ENCODE data around the gene PAK6. TPM values are rescaled to one million over a fixed set of nuclear protein-coding genes. Genes with fewer than 3 reads are reported as not detected.

PAK6 gene
- total RNA-seq, 1 donor from 2014 or later = 0.54 TPM

- DNase-seq = no peak
- no peaks in the 10 kb centered on the region for H3K4me1 Mint-ChIP-seq
- intact Hi-C loops (cut with micrococcal nuclease) = no loop called here
- no peak overlapping the region for H3K27ac Mint-ChIP-seq
- no peak overlapping the region for H3K4me3 Mint-ChIP-seq
- H3K36me3 Mint-ChIP-seq (ENCODE audit: low read depth) = peaks cover 25% of the 10 kb centered on the region
- no peaks in the 10 kb centered on the region for H3K9me3 Mint-ChIP-seq
- H3K27me3 Mint-ChIP-seq = no peaks in the 10 kb centered on the region
These were observed 53.4 kb downstream of the PAK6 start for GRCh38 chr15:40292246-40292645.

DNA sequence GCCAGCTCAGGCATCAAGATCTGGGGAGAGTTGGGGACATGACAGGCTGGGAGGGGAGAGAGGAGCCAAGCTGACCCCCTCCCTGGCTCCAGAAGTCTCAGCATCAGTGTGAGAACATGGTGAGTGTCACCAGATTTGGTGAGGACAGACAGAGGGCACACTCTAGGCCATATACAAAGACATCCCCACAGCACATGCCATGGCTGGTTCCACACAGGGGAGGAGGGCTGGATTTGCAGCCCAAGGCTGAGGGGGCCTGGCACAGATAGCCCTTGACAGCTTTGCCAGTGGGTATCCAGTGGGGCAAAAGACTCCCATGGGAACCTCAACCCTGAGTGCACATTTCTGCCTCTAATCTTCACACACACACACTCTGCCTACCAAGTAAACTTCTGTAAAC is 54.1 kb downstream of the PAK6 start:
- intact Hi-C loops (cut with micrococcal nuclease) = no loop called here

DNA sequence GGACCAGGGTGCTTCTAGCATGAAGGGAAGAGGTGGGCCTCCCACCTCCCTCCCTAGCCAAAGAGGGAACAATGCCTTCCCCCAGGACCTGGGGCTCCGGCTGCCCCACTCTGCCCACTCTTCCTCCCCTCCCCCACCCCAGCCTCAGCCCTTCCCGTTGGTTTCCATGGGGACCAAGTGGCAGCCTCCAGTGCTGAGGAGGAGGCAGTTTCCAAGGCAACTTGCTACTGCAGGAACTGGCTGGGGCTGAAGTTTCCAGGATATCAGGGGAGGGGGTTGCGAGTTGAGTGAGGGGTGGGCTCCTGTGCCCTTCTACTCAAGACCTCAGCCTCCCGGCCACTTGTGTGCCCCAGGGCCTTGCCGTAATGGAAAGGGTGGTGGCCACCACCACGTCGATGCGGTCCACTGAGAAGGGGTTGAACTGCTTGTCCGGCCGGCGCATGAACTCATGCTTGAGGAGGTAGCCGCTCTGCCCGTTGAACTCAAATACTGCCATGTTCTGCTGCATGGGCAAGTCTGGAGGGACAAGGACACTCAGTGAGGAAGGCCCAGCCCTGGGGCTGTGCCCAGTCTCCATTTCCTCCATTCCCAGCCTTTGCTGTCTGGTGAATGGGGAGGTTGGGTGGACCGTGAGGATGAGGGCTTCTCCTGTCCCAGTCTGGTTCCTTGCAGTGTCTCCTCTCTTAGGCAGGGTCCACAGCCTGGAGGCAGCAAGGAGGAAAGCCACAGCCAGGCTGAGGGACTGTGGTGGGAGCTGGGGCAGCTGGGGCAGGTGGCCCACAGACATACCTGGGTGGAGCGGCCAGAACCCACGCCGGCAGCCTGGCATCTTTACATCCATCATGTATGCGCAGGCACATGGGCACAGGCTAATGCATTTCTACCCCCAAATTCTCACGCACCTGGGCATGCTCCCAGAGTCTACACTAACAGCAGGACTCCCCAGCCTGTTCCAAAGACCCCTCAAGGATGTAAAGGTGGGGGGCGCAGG is 55.3 kb downstream of the PAK6 start:
- Mint-ChIP-seq H3K36me3 (ENCODE audit: low read depth) (peaks cover 31% of the 10 kb centered on the region), H3K27ac (no peak overlapping the region), H3K4me3 (no peak overlapping the region), H3K4me1 (no peaks in the 10 kb centered on the region), H3K9me3 (no peaks in the 10 kb centered on the region), H3K27me3 (no peaks in the 10 kb centered on the region)
- intact Hi-C loops (cut with micrococcal nuclease) = no loop called here
- DNase-seq = no peak

More for the DNA sequence above, 54.1 kb downstream of the PAK6 start:
- no peak overlapping the region for H3K4me3 Mint-ChIP-seq
- DNase-seq = no peak
- H3K4me1 Mint-ChIP-seq = no peaks in the 10 kb centered on the region
- no peaks in the 10 kb centered on the region for H3K9me3 Mint-ChIP-seq
- H3K27me3 Mint-ChIP-seq = no peaks in the 10 kb centered on the region
- no peak overlapping the region for H3K27ac Mint-ChIP-seq
- peaks cover 28% of the 10 kb centered on the region for H3K36me3 Mint-ChIP-seq (ENCODE audit: low read depth)

- intact Hi-C loops (cut with micrococcal nuclease) = no loop called here
- H3K9me3 Mint-ChIP-seq = no peaks in the 10 kb centered on the region
- no peak overlapping the region for H3K27ac Mint-ChIP-seq
- H3K36me3 Mint-ChIP-seq (ENCODE audit: low read depth) = peaks cover 34% of the 10 kb centered on the region
- H3K4me3 Mint-ChIP-seq = no peak overlapping the region
- no peaks in the 10 kb centered on the region for H3K4me1 Mint-ChIP-seq
- H3K27me3 Mint-ChIP-seq = no peaks in the 10 kb centered on the region
- DNase-seq = no peak
These were observed 56.4 kb downstream of the PAK6 start for GRCh38 chr15:40295297-40295696.

DNA sequence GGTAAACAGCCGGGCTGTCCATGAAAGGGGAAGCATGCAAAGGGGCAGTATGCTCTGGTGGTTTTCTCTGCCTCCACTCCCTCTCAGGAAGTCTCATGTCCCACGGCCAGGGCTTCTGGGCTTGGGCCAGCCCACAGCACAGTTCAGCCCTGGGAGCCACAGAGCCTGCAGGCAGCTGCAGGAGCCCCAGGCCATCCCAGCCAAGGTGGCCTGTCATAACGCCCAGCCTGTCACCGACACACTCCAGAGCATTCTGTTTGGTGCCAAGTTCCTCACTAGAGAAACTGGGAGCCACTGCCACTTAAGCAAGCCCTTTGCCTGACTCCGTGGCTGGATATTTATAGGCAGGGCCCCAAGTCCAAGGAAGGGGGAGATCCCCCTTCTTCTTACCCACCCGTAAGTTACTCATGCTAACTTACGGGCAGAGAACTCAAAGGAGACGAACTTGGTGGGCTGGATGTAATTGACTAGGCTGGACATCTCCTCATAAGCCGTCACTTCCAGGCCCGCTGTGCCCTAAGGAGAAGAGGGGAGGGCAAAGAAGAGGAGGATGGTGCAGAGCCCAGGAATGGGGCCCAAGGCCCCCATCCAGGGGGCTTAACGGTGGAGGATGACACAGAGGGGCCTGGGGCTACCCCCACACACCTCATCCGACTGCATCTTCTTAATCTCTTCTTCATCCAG is 57.2 kb downstream of the PAK6 start:
- intact Hi-C loops (cut with micrococcal nuclease) = no loop called here
- DNase-seq = no peak
- H3K36me3 Mint-ChIP-seq (ENCODE audit: low read depth) = peaks cover 39% of the 10 kb centered on the region
- H3K4me3 Mint-ChIP-seq = no peak overlapping the region
- H3K4me1 Mint-ChIP-seq = no peaks in the 10 kb centered on the region
- H3K27ac Mint-ChIP-seq = no peak overlapping the region
- H3K27me3 Mint-ChIP-seq = no peaks in the 10 kb centered on the region
- no peaks in the 10 kb centered on the region for H3K9me3 Mint-ChIP-seq

DNA sequence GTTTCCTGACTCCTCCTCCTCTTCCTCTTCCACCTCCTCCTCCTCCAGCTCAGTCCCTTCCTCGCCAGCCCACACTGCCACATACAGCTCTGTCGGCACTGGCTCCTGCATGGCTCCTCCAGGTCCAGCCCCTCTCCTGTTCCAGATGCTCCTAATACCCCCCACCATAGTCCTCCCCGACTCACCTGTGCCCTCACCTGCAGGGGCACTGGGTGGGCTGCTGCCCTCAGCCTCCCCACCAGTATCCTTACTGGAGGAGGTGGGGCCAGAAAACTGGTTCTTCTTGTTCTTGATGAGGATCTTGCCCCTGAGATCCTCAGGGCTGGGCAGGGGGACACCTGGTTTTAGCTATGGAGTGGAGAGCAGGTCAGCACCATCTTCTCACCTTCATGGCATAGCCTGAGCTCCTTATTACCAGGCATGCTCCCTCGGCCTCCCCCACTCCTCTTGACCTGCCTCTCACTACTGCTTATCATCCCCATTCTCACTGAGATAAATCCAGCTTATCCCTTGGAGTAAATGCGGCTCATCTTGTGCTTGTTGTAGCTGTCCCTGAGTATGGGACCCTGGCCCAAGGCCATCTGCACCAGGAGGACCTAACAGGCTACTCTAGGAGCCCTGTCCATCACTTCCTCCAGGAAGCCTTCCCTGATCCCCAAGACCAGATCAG is 57.8 kb downstream of the PAK6 start:
- Mint-ChIP-seq H3K9me3 (no peaks in the 10 kb centered on the region), H3K27ac (no peak overlapping the region), H3K36me3 (ENCODE audit: low read depth) (peaks cover 44% of the 10 kb centered on the region), H3K4me1 (no peaks in the 10 kb centered on the region), H3K27me3 (no peaks in the 10 kb centered on the region), H3K4me3 (no peak overlapping the region)
- intact Hi-C loops (cut with micrococcal nuclease) = no loop called here
- DNase-seq = no peak

GRCh38 chr15:40297356-40297755 is 58.5 kb downstream of the PAK6 start:
- Mint-ChIP-seq H3K36me3 (ENCODE audit: low read depth) (peaks cover 48% of the 10 kb centered on the region), H3K27ac (no peak overlapping the region), H3K4me1 (no peaks in the 10 kb centered on the region), H3K9me3 (no peaks in the 10 kb centered on the region), H3K4me3 (no peak overlapping the region), H3K27me3 (no peaks in the 10 kb centered on the region)
- intact Hi-C loops (cut with micrococcal nuclease) = no loop called here
- no peak for DNase-seq

DNA sequence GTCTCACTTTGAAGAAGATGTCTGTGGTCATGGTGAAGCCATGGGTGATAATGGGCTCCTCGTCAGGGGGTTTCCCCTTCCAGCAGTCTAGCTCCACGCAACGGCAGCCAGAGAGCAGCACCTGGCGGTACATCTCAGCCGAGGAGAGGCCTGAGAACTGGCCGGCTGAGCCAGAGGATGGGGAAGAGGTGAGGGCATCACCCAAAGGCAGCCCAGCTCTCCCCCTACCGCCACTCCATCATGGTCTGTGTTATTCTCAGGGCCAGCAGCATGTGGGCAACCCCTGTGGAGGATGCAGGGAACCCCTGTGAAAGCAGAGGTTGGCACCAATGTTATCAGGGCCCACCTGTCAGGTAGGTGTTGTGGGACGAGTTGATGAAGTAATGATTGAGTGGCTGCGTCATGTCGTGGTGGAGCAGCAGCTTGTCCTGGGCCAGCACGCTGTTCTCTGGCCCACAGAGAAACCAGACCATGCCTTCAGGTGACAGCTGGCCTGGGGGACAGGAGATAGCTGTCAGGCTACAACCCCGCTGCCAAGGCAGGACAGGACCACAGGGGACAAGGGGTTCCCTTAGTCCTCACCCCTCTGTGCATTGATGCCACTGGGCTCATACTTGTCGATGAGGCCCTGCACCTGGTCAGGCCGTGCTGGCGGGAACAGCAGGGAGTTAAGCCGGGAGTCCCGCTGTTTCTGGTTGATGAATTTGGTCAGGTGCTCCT is 59.5 kb downstream of the PAK6 start:
- Mint-ChIP-seq H3K27me3 (no peaks in the 10 kb centered on the region), H3K36me3 (ENCODE audit: low read depth) (peaks cover 50% of the 10 kb centered on the region), H3K4me3 (no peak overlapping the region), H3K27ac (no peak overlapping the region), H3K4me1 (no peaks in the 10 kb centered on the region), H3K9me3 (no peaks in the 10 kb centered on the region)
- intact Hi-C loops (cut with micrococcal nuclease) = no loop called here
- DNase-seq = no peak

DNA sequence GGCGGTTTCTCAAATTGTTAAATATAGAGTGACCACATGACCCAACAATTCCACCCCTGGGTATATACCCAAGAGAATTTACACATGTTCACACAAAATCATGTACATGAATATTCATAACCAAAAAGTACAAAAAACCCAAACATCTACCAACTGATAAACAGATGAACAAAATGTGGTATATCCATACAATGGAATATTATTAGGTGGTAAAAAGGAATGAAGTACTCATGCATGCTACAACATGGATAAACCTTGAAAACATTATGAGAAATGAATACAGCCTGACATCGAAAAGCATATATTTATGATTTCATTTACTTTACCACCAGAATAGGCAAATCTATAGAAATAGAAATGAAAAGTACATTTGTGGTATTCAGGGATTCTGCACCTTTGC is 61.5 kb downstream of the PAK6 start:
- Mint-ChIP-seq H3K36me3 (ENCODE audit: low read depth) (peaks cover 57% of the 10 kb centered on the region), H3K27me3 (no peaks in the 10 kb centered on the region), H3K4me3 (no peak overlapping the region), H3K4me1 (peaks cover 7% of the 10 kb centered on the region), H3K9me3 (no peaks in the 10 kb centered on the region), H3K27ac (no peak overlapping the region)
- DNase-seq = no peak
- intact Hi-C loops (cut with micrococcal nuclease) = no loop called here

DNA sequence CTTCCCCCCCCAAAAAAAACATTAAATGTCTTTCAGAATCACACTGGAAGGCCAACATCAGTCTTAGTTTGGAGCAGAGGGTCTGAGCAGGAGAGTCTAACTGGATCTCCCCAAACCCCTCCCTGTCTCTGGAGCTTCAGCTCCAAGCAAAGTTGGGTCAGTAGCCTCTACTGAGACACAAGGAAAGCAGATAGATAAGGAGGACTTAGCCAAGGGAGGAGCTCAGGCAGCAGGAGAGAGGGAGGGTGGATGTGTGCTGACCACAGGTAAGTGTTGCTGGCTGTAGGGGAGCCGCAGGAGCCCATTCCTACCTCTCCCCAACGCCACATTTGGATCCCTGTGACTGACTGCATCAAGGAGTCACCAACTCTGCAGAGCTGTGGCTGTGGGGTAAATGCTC is 61.9 kb downstream of the PAK6 start:
- DNase-seq = no peak
- Mint-ChIP-seq H3K4me1 (peaks cover 7% of the 10 kb centered on the region), H3K27ac (no peak overlapping the region), H3K27me3 (no peaks in the 10 kb centered on the region), H3K36me3 (ENCODE audit: low read depth) (peaks cover 54% of the 10 kb centered on the region), H3K4me3 (no peak overlapping the region), H3K9me3 (no peaks in the 10 kb centered on the region)
- intact Hi-C loops (cut with micrococcal nuclease) = no loop called here

DNA sequence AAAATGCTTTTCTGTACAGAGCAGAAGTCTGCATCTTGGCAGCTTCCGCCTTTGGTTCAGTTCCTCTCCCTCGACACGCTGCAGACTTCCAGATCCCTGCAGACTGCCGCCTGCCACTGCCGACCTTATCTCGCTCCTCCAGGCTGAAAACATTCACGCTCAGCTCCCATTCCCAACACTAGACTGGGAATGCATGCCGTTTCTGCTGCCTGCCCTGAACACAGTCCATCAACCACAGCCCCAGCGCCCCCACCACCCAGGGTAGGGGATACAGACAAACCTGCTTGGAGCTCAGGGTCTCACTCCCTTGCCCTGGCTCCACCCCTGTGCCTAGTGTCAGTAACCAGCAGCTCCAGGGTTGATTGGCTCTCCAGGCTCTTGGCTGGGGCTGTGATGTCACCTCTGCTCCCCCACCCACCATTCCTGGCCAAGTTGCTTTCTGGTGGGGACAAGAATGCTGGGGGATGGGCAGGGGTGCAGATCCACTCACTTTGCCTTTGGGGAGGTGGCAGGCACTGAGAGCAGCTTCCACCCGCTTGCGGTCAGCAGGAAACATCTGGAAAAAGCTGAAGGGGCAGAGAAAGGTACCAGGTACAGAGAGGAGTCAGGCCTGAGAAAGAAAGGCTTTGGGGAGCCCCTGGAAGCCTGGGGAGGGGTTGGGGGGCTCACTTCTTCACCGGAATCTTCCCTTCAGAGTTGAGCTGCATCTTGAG is 62.8 kb downstream of the PAK6 start:
- no peaks in the 10 kb centered on the region for H3K27me3 Mint-ChIP-seq
- H3K4me3 Mint-ChIP-seq = no peak overlapping the region
- H3K4me1 Mint-ChIP-seq = peaks cover 14% of the 10 kb centered on the region
- no peaks in the 10 kb centered on the region for H3K9me3 Mint-ChIP-seq
- no peak for DNase-seq
- intact Hi-C loops (cut with micrococcal nuclease) = no loop called here
- H3K27ac Mint-ChIP-seq = no peak overlapping the region
- peaks cover 50% of the 10 kb centered on the region for H3K36me3 Mint-ChIP-seq (ENCODE audit: low read depth)

DNA sequence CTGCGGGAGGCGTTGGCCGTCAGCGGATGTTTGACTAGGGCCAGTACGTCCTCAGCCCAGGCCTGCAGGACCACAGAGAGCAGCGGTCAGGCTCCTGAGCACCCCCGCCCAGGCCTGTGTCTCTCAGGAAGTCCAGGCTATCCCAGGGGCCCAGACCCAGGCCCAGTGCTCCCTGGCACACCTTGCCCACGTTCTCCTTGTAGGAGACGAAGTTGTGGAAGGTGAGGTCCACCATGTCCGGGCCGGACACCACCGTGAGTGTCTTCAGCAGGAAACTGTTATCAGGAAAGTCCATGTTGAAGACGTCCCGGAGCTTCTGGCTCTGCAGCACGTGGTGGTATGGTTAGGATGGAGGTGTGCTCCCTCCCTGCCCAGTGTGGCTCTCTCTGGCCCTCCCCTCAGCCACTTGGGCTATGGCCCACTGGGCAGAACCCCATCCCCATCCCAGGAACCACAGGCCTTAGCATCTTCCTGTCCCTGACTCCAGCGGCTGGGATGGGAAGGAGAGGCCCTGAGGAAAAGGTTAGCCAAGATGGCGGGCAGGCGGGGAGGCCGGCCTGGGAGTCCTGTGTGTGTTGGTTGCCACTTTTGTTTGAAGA is 63.5 kb downstream of the PAK6 start:
- intact Hi-C loops (cut with micrococcal nuclease) = no loop called here
- no peak overlapping the region for H3K4me3 Mint-ChIP-seq
- DNase-seq = no peak
- no peak overlapping the region for H3K27ac Mint-ChIP-seq
- peaks cover 17% of the 10 kb centered on the region for H3K4me1 Mint-ChIP-seq
- no peaks in the 10 kb centered on the region for H3K9me3 Mint-ChIP-seq
- peaks cover 47% of the 10 kb centered on the region for H3K36me3 Mint-ChIP-seq (ENCODE audit: low read depth)
- no peaks in the 10 kb centered on the region for H3K27me3 Mint-ChIP-seq

GRCh38 chr15:40302981-40303380 is 64.1 kb downstream of the PAK6 start:
- Mint-ChIP-seq H3K4me1 (peaks cover 17% of the 10 kb centered on the region), H3K4me3 (no peak overlapping the region), H3K27ac (no peak overlapping the region), H3K27me3 (no peaks in the 10 kb centered on the region), H3K9me3 (no peaks in the 10 kb centered on the region), H3K36me3 (ENCODE audit: low read depth) (peaks cover 44% of the 10 kb centered on the region)
- no peak for DNase-seq
- intact Hi-C loops (cut with micrococcal nuclease) = no loop called here
